Brain microvascular endothelial cell (primary cell): ENCODE results near the gene CRYBG3.

Experiments used
- DNase-seq: peaks from one replicate; pipeline ENCODE4 v3.0.0-alpha.2; 2020
- H3K27ac ChIP-seq: fragments of 250-450 bp; sonication (Bioruptor Pico); 2 replicates; pipeline ENCODE4 v1.5.1; 2020; ENCODE audit warnings: mild to moderate bottlenecking, moderate library complexity
- H3K27me3 ChIP-seq: fragments of 250-450 bp; sonication (Bioruptor Pico); replicated peaks from 2 replicates; pipeline ENCODE4 v1.5.1; 2020; ENCODE audit warnings: mild to moderate bottlenecking
- H3K36me3 ChIP-seq: fragments of 250-450 bp; sonication (Bioruptor Pico); replicated peaks from 2 replicates; pipeline ENCODE4 v1.5.1; 2020; ENCODE audit warnings: mild to moderate bottlenecking
- H3K4me3 ChIP-seq: 2 replicates; pipeline ENCODE4 v1.5.1; 2011; ENCODE audit warnings: low read depth, mild to moderate bottlenecking, control low read depth, low read length, moderate library complexity
- in situ Hi-C: cut with HindIII; loops from 2 replicates; pipeline ENCODE4 v1.10.0; 2017; ENCODE audit warnings: low sequenced_read_pairs, low pct_ligation_motif_present
- TF ChIP-seq, protein P1 (sequence below): IDR thresholded peaks from 2 replicates; pipeline ENCODE4 v1.5.1; 2011; ENCODE audit warnings: low read depth, mild to moderate bottlenecking, moderate library complexity, low read length, control low read depth, inconsistent platforms; ENCODE audit errors: missing control alignments

CRYBG3 gene

GRCh38 chr3:97979610-97980009, 157.8 kb downstream of the CRYBG3 start:
- TF ChIP-seq, protein P1, sequence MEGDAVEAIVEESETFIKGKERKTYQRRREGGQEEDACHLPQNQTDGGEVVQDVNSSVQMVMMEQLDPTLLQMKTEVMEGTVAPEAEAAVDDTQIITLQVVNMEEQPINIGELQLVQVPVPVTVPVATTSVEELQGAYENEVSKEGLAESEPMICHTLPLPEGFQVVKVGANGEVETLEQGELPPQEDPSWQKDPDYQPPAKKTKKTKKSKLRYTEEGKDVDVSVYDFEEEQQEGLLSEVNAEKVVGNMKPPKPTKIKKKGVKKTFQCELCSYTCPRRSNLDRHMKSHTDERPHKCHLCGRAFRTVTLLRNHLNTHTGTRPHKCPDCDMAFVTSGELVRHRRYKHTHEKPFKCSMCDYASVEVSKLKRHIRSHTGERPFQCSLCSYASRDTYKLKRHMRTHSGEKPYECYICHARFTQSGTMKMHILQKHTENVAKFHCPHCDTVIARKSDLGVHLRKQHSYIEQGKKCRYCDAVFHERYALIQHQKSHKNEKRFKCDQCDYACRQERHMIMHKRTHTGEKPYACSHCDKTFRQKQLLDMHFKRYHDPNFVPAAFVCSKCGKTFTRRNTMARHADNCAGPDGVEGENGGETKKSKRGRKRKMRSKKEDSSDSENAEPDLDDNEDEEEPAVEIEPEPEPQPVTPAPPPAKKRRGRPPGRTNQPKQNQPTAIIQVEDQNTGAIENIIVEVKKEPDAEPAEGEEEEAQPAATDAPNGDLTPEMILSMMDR = no peak
- Histone ChIP-seq H3K4me3 (no peak overlapping the region), H3K27me3 (no peaks in the 10 kb centered on the region), H3K36me3 (no peaks in the 10 kb centered on the region), H3K27ac (no peak overlapping the region)
- in situ Hi-C loops = no loop called here
- no peak for DNase-seq

GRCh38 chr3:97981886-97982285, 160.1 kb downstream of the CRYBG3 start:
- DNase-seq = peak; percentile 58
- TF ChIP-seq, protein P1 = no peak
- Histone ChIP-seq H3K27ac (no peak overlapping the region), H3K27me3 (no peaks in the 10 kb centered on the region), H3K36me3 (no peaks in the 10 kb centered on the region), H3K4me3 (no peak overlapping the region)
- in situ Hi-C loops = no loop called here

GRCh38 chr3:97983933-97984491, 162.2 kb downstream of the CRYBG3 start:
- Histone ChIP-seq H3K36me3 (no peaks in the 10 kb centered on the region), H3K27me3 (no peaks in the 10 kb centered on the region), H3K4me3 (no peak overlapping the region), H3K27ac (no peak overlapping the region)
- in situ Hi-C loops = no loop called here
- TF ChIP-seq, protein P1 = no peak
- no peak for DNase-seq

GRCh38 chr3:97987306-97987705, 165.5 kb downstream of the CRYBG3 start:
- in situ Hi-C loops = no loop called here
- Histone ChIP-seq H3K27me3 (no peaks in the 10 kb centered on the region), H3K36me3 (no peaks in the 10 kb centered on the region), H3K27ac (no peak overlapping the region), H3K4me3 (no peak overlapping the region)
- TF ChIP-seq, protein P1 = no peak
- no peak for DNase-seq

DNA sequence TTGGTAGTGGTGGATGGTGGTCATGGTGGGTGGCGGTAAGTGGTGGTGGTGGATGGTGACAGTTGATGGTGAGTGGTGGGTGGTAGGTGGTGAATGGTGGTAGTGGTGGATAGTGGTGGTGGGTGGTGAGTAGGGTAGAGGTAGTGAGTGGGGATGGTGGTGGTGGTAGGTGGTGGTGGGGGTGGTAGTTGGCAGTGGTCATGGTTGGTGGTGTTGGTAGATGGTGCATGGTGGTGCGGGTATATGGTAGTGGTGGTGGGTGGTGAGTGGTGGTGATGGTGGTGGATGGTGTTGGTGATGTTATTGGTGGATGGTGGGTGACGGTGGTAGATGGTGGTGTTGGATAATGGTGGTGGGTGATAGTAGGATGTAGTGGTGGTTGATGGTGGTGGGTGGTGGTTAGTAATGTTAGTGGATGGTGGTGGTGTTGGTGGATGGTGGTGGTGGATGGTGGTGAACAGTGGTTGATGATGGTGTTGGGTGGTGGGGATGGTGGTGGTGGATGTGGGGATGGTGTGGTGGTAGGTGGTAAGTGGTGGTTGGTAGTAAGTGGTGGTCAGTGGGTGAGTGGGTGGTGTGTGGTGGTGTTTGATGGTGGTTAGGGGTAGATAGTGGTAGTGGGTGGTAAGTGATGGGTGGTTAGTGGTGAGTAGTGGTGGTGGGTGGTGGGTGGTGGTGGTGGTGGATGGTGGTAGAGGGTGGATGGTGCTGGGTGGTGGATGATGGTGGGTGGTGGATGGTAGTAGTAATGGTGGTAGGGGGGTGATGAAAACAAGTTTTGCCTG, 167.2 kb downstream of the CRYBG3 start:
- no peak for DNase-seq
- Histone ChIP-seq H3K4me3 (no peak overlapping the region), H3K36me3 (no peaks in the 10 kb centered on the region), H3K27me3 (no peaks in the 10 kb centered on the region), H3K27ac (no peak overlapping the region)
- in situ Hi-C loops = no loop called here
- TF ChIP-seq, protein P1 = no peak
